ENCODE measurements around the gene CNOT6L. TPM values are rescaled to one million over a fixed set of nuclear protein-coding genes. Genes with fewer than 3 reads are reported as not detected.

Gene CNOT6L
- total and polyA plus RNA-seq, 2 of the 13 experiments (the other 11 are each of a cell fraction or from before 2014, with no cell fraction given): 7.9 to 13.5 TPM

- TF ChIP-seq ZBED4 (CRISPR knock-in tag; IDR thresholded peaks at IDR 0.05; ENCODE audit: borderline replicate concordance) (no peak), KAT8 (CRISPR knock-in tag; IDR thresholded peaks at IDR 0.05) (no peak), GMEB2 (CRISPR knock-in tag; IDR thresholded peaks at IDR 0.05; ENCODE audit: low read depth) (no peak), TCF7L2 (IDR thresholded peaks at IDR 0.05; ENCODE audit: low read depth, low read length) (no peak), ZNF143 (CRISPR knock-in tag; IDR thresholded peaks at IDR 0.05) (no peak), DDIT3 (CRISPR knock-in tag; IDR thresholded peaks at IDR 0.05) (peak; percentile 76; the same call in 1 of the 2 replicates), CEBPB (IDR thresholded peaks at IDR 0.05; ENCODE audit: borderline replicate concordance, low read depth, low read length) (peak; percentile 60; the same call in 1 of the 2 replicates), ERF (CRISPR knock-in tag; IDR thresholded peaks at IDR 0.05) (no peak), USF2 (IDR thresholded peaks at IDR 0.05; ENCODE audit: low read depth, low read length) (no peak), USF2 (CRISPR knock-in tag; IDR thresholded peaks at IDR 0.05; ENCODE audit: borderline replicate concordance) (no peak), ZMYM4 (CRISPR knock-in tag; IDR thresholded peaks at IDR 0.05) (0 out of 2 replicates have a peak, but pooled peaks have one; percentile 33), REPIN1 (CRISPR knock-in tag; IDR thresholded peaks at IDR 0.05; ENCODE audit: borderline replicate concordance, low read depth) (no peak), ZNF20 (CRISPR knock-in tag; IDR thresholded peaks at IDR 0.05) (no peak), EP300 (IDR thresholded peaks at IDR 0.05; ENCODE audit: low read depth in 2 of 2, low read length in 2 of 2) (peak in 1 of 2 experiments; percentile 5; a peak in 1 of 4 replicates), EP300 (CRISPR knock-in tag; IDR thresholded peaks at IDR 0.05; ENCODE audit: borderline replicate concordance) (no peak), CEBPG (CRISPR knock-in tag; IDR thresholded peaks at IDR 0.05) (peak; percentile 52; the same call in 1 of the 2 replicates), CHD2 (IDR thresholded peaks at IDR 0.05; ENCODE audit: low read depth, low read length) (no peak), SNAPC5 (CRISPR knock-in tag; IDR thresholded peaks at IDR 0.05; ENCODE audit: borderline replicate concordance) (no peak), ATF4 (CRISPR knock-in tag; IDR thresholded peaks at IDR 0.05) (0 out of 4 replicates have a peak, but pooled peaks of 1 of the 2 experiments have one; percentile 20), SP1 (IDR thresholded peaks at IDR 0.05) (no peak), SP1 (CRISPR knock-in tag; IDR thresholded peaks at IDR 0.05) (no peak)
Measured at GRCh38 chr4:77765720-77766119, 53.4 kb downstream of the CNOT6L start (continued).
